Pancreas (tissue), 10 donors: ENCODE results near the gene MTCL1. TPM values are rescaled to one million over a fixed set of nuclear protein-coding genes. Genes with fewer than 3 reads are reported as not detected.
A peak's percentile ranks its signal among the peaks of the same experiment; 100 is the strongest.

ENCODE experiments used
- ATAC-seq, 4 donors: fragments of 200-7000 bp; cut with Tn5 transposase; one replicate each; pipeline versions ENCODE4 v1.8.0 to v1.9.1; 2020; ENCODE audit warnings: mild to moderate bottlenecking in 4 of 4, moderate library complexity in 4 of 4
- DNase-seq, 6 donors: peaks; one replicate each; pipeline ENCODE4 v3.0.0-alpha.2; 2020
- FAIRE-seq: peaks from 2 replicates; lab custom pipeline; 2012; peaks lifted over from hg19 to GRCh38; lab: Jason Lieb, UNC
- H3K27ac ChIP-seq, 4 donors: fragments of 200-600 bp; sonication (generic); 1 replicate in 3 of 4; 2 replicates in 1 of 4; pipeline versions ENCODE4 v1.5.0 to v1.8.0; 2020
- H3K27me3 ChIP-seq, 4 donors: fragments of 200-600 bp; one replicate each; pipeline ENCODE4 v1.8.0; 2021
- H3K36me3 ChIP-seq, 3 donors: fragments of 200-600 bp; sonication (generic) in 1 of 3; one replicate each; pipeline versions ENCODE4 v1.5.0 to v1.8.0; 2020 to 2021
- H3K4me1 ChIP-seq, 3 donors: fragments of 200-600 bp; one replicate each; pipeline ENCODE4 v1.8.0; 2021
- H3K4me3 ChIP-seq, 4 donors: fragments of 200-600 bp; sonication (generic) in 2 of 4; one replicate each; pipeline versions ENCODE4 v1.5.0 to v1.8.0; 2020 to 2021
- H3K9me3 ChIP-seq, 4 donors: fragments of 200-600 bp; one replicate each; pipeline ENCODE4 v1.8.0; 2021
- CTCF ChIP-seq, 4 donors: fragments of 200-600 bp; sonication (generic) in 3 of 4; IDR thresholded peaks; one replicate each; pipeline versions ENCODE4 v1.5.0 to v1.8.0; 2021; ENCODE audit warnings: antibody characterized with exemption in 4 of 4
- WGBS, 2 donors: extraction: QIAGEN DNeasy Blood & Tissue Kit; methylation state at CpG; one replicate each; pipeline ENCODE4 v1.1.7; 2013; 5-methylcytosine and 5-hydroxymethylcytosine counted together
- intact Hi-C, 3 donors: fragments of 100-400 bp; cut with DNase I; formaldehyde crosslinking; loops; one replicate each; pipeline versions ENCODE4 v1.11.1 to v1.14.2; 2022
- polyA plus RNA-seq, 2 donors: library from polyadenylated mRNA; stranded (reverse); fragments of 200-250 nt; gene quantifications; one replicate each; pipeline ENCODE4 v1.2.3, GENCODE V29; 2013
- total RNA-seq, 6 donors: library from RNA; stranded (reverse); fragmentation: NEBNext Ultra II Directional in 4 of 6; extraction: Animal tissue kit (Norgen Biotek cat#: 25700) in 4 of 6; gene quantifications; one replicate each; pipeline versions ENCODE4 v1.2.1 to v1.2.4, GENCODE V29; 2021 to 2023
- donor health status: healthy with polysubstance abuse.
- donor health status: DM: no; HTN: no; CAD: no; lungs with moderate emphysema.
- donor health status: DM: no; HTN: no; CAD: no.
- donor health status: control.
- donor health status: control.
- donor health status: Bipolar disorder and iron deficiency.
- donor health status: DM: yes; HTN: yes; CAD: no.
- donor health status: DM: no; HTN: no; CAD: no.
- donor health status: DM: no; HTN: no; CAD: no.
- donor health status: DM: yes; HTN: yes; CAD: no.

Gene MTCL1
- total and polyA plus RNA-seq, 8 donors, result 9.2 to 18.4 (median 12.9) TPM

DNA sequence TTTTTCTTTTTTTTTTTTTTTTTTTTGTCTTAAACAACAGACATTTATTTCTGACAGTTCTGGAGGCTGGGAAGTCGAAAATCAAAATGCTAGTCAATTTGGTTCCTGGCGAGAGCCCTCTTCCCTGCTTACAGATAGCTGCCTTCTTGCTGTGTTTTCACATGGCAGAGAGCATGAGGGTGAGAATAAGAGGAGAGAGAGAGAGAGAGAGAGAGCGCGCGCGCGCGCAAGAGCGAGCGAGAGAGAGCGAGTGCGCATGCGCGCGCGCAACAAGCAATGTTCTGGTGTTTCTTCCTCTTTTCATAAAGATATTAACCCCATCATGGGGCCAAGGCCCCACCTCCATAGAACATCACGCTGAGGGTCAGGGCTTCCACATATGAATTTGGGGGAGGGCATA, 20.9 kb downstream of the MTCL1 start:
- WGBS, 2 donors, result 93 to 97% methylated on average over 4 to 17 of the region's 17 CpGs

DNA sequence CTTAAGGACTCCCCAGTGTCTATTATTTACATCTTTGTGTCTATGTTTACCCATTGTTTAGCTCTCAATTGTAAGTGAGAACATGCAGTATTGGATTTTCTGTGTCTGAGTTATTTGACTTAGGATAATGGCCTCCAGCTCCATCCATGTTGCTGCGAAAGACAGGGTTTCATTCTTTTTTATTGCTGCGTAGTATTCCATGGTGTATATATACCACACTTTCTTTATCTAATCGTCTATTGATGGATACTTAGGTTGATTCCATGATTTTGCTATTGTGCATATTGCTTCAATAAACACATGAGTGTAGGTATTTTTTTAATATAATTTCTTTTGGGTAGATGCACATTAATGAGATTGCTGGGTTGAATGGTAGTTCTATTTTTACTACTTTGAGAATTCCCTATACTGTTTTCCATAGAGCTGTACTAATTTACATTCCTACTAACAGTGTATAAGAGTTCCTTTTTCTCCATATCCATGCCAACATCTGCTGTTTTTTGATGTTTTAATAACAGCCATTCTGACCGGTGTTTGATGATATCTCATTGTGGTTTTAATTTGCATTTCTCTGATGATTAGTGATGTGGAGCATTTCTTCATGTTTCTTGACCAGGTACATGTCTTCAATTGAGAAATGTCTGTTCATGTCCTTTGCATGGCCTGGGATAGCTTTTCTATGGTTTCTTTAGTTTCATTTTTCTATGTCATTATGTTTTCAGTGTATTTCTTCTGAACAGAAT, 21.8 kb downstream of the MTCL1 start:
- peaks cover 0 to 12% (median 10%) of the 10 kb centered on the region in 3 donors for H3K4me1 ChIP-seq
- H3K36me3 ChIP-seq, result no peaks in the 10 kb centered on the region
- no peak for TF ChIP-seq CTCF (IDR thresholded peaks at IDR 0.05)
- intact Hi-C loops, result no loop called here
- no peak for ATAC-seq
- DNase-seq, result no peak
- no peaks in the 10 kb centered on the region for H3K9me3 ChIP-seq
- WGBS, 2 donors, result 95 to 97% methylated on average over 4 of the region's 4 CpGs
- no peak overlapping the region for H3K4me3 ChIP-seq
- FAIRE-seq, result no peak
- no peaks in the 10 kb centered on the region for H3K27me3 ChIP-seq
- no peak overlapping the region for H3K27ac ChIP-seq

More for the DNA sequence above, 20.9 kb downstream of the MTCL1 start:
- ATAC-seq, result no peak
- Histone ChIP-seq H3K36me3 (no peaks in the 10 kb centered on the region), H3K9me3 (no peaks in the 10 kb centered on the region), H3K4me1 (peaks cover 0 to 12% (median 10%) of the 10 kb centered on the region in 3 donors), H3K27me3 (no peaks in the 10 kb centered on the region), H3K27ac (no peak overlapping the region), H3K4me3 (no peak overlapping the region)
- FAIRE-seq, result no peak
- TF ChIP-seq CTCF (IDR thresholded peaks at IDR 0.05), result no peak
- intact Hi-C loops, result no loop called here
- DNase-seq, result no peak

- Histone ChIP-seq H3K4me3 (no peak overlapping the region), H3K4me1 (peaks cover 0 to 12% (median 10%) of the 10 kb centered on the region in 3 donors), H3K27ac (peak overlapping the region in 3 of 4 donors; percentile 46 to 64 (median 54)), H3K36me3 (no peaks in the 10 kb centered on the region), H3K9me3 (no peaks in the 10 kb centered on the region), H3K27me3 (no peaks in the 10 kb centered on the region)
- FAIRE-seq (no peak), ATAC-seq (peak; percentile 85 to 96 (median 96)), DNase-seq (peak in 5 of 6 donors; percentile 68 to 76 (median 73))
- intact Hi-C loops, result no loop called here
- no peak for TF ChIP-seq CTCF (IDR thresholded peaks at IDR 0.05)
- 17 to 20% methylated on average over 16 of the region's 16 CpGs for WGBS, 2 donors
These were observed 24.9 kb downstream of the MTCL1 start for GRCh38 chr18:8730080-8730827.

- no peaks in the 10 kb centered on the region for H3K9me3 ChIP-seq
- ATAC-seq (peak in 3 of 4 donors; percentile 55 to 57 (median 57)), DNase-seq (peak in 3 of 6 donors; percentile 24 to 54 (median 47)), FAIRE-seq (no peak)
- peak overlapping the region in 2 of 4 donors; percentile 4 to 26 for H3K27ac ChIP-seq
- WGBS, 2 donors, result 63 to 71% methylated on average over 22 of the region's 22 CpGs
- H3K4me3 ChIP-seq, result no peak overlapping the region
- no peaks in the 10 kb centered on the region for H3K27me3 ChIP-seq
- intact Hi-C loops, result no loop called here
- H3K36me3 ChIP-seq, result no peaks in the 10 kb centered on the region
- peaks cover 0 to 12% (median 10%) of the 10 kb centered on the region in 3 donors for H3K4me1 ChIP-seq
- TF ChIP-seq CTCF (IDR thresholded peaks at IDR 0.05), result no peak
These were observed 27.3 kb downstream of the MTCL1 start for GRCh38 chr18:8732442-8733360.
